GM12891 (cell line): Measurements from ENCODE around the gene PDCD2L.
"Not testable (repeated sequence)": the region's sequence is repeated elsewhere in the genome, so short reads cannot be mapped to it uniquely, and the experiment has no call there.

ENCODE experiments used
- DNase-seq: peaks from one replicate; pipeline ENCODE4 v3.0.0; 2011; ENCODE audit warnings: low spot score; ENCODE audit not compliant: insufficient read length
- FAIRE-seq: peaks from 2 replicates; lab custom pipeline; 2011; peaks lifted over from hg19 to GRCh38; lab: Jason Lieb, UNC
- PAX5 ChIP-seq: IDR thresholded peaks from 2 replicates; pipeline ENCODE4 v1.6.1; 2011; ENCODE audit warnings: low read length, moderate library complexity, mild to moderate bottlenecking; ENCODE audit not compliant: insufficient read depth, severe bottlenecking
- POLR2A ChIP-seq: IDR thresholded peaks from 2 replicates; pipeline ENCODE4 v1.6.1; 2011; ENCODE audit warnings: low read depth, low read length, control low read depth
- POLR2AphosphoS5 ChIP-seq: IDR thresholded peaks from 2 replicates; pipeline ENCODE4 v1.6.1; 2011; ENCODE audit warnings: low read depth, low read length, control low read depth
- POU2F2 ChIP-seq: IDR thresholded peaks from 2 replicates; pipeline ENCODE4 v1.6.1; 2011; ENCODE audit warnings: low read depth, mild to moderate bottlenecking, control low read depth, low read length, moderate library complexity
- SPI1 ChIP-seq: IDR thresholded peaks from 2 replicates; pipeline ENCODE4 v1.6.1; 2011; ENCODE audit warnings: low read depth, low read length, control low read depth
- TAF1 ChIP-seq: IDR thresholded peaks from 2 replicates; pipeline ENCODE4 v1.6.1; 2011; ENCODE audit warnings: low read depth, low read length, control low read depth

Gene PDCD2L

GRCh38 chr19:34387446-34387810, 16.8 kb upstream of the PDCD2L start:
- DNase-seq = no peak
- no peak for FAIRE-seq
- TF ChIP-seq POLR2AphosphoS5 (no peak), PAX5 (no peak), TAF1 (no peak), POU2F2 (no peak), POLR2A (no peak), SPI1 (no peak)

GRCh38 chr19:34388745-34389144, 15.5 kb upstream of the PDCD2L start:
- FAIRE-seq, DNase-seq: not testable (repeated sequence)

- FAIRE-seq (peak; percentile 87), DNase-seq (no peak)
- TF ChIP-seq PAX5 (no peak), POU2F2 (no peak), TAF1 (no peak), SPI1 (no peak), POLR2A (no peak), POLR2AphosphoS5 (no peak)
Measured at GRCh38 chr19:34391813-34392212, 12.4 kb upstream of the PDCD2L start.

GRCh38 chr19:34393031-34393430, 11.2 kb upstream of the PDCD2L start:
- no peak for FAIRE-seq
- no peak for TF ChIP-seq PAX5
- TF ChIP-seq TAF1 = no peak
- no peak for TF ChIP-seq POU2F2

GRCh38 chr19:34393629-34394028, 10.6 kb upstream of the PDCD2L start:
- FAIRE-seq = no peak
- TF ChIP-seq POLR2AphosphoS5 = no peak
- no peak for TF ChIP-seq TAF1
- no peak for DNase-seq

More at GRCh38 chr19:34393031-34393430, 11.2 kb upstream of the PDCD2L start:
- no peak for DNase-seq

- FAIRE-seq = no peak
- TF ChIP-seq TAF1 (no peak), POLR2A (no peak), PAX5 (no peak), POLR2AphosphoS5 (no peak), SPI1 (no peak), POU2F2 (no peak)
- DNase-seq = no peak
Measured at GRCh38 chr19:34397853-34398252, 6.3 kb upstream of the PDCD2L start.

GRCh38 chr19:34399886-34400285, 4.3 kb upstream of the PDCD2L start:
- no peak for FAIRE-seq
- no peak for DNase-seq
- TF ChIP-seq POLR2AphosphoS5 (no peak), TAF1 (no peak), POU2F2 (no peak), SPI1 (no peak), POLR2A (no peak), PAX5 (no peak)

GRCh38 chr19:34400844-34401243, 3.4 kb upstream of the PDCD2L start:
- not testable (repeated sequence) for FAIRE-seq, DNase-seq

- no peak for TF ChIP-seq POLR2AphosphoS5
- no peak for TF ChIP-seq POU2F2
- FAIRE-seq = no peak
- no peak for DNase-seq
Measured at GRCh38 chr19:34402074-34402600, 2.1 kb upstream of the PDCD2L start.

- FAIRE-seq = no peak
Measured at GRCh38 chr19:34403784-34404108, 453 bp upstream of the PDCD2L start.

GRCh38 chr19:34405892-34406660, 1.9 kb downstream of the PDCD2L start:
- TF ChIP-seq TAF1 = no peak
- no peak for TF ChIP-seq POLR2AphosphoS5
- TF ChIP-seq SPI1 = no peak
- no peak for TF ChIP-seq POU2F2
- no peak for TF ChIP-seq POLR2A
- TF ChIP-seq PAX5 = no peak
- DNase-seq (no peak), FAIRE-seq (no peak)

More at GRCh38 chr19:34403784-34404108, 453 bp upstream of the PDCD2L start:
- DNase-seq = no peak
- no peak for TF ChIP-seq SPI1
- no peak for TF ChIP-seq POLR2A
- TF ChIP-seq POLR2AphosphoS5 = no peak
- no peak for TF ChIP-seq TAF1
- no peak for TF ChIP-seq POU2F2
- no peak for TF ChIP-seq PAX5
